ENCODE results near the gene FAM83E.
"Not testable (repeated sequence)": the region's sequence is repeated elsewhere in the genome, so short reads cannot be mapped to it uniquely, and the experiment has no call there.

The FAM83E gene

DNA sequence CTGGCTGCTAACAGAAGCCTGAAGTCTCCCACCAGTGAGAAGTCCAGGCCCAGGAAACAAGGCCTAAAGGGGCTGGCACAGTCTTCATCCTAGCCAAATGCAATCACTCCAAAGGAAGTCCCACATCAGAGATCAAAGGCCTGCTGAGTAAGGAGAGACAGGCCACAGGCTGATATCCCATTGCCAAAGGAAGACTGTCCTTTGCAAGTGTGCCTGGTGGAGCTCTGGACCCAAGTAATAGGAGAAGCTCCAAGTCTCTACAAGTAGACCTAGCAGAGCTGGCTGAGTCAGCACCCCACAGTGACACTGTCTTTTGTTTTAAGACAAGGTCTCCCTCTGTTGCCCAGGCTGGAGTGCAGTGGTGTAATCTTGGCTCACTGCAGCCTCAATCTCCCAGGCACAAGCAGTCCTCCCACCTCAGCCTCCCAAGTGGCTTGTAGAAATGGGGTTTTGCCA is 17.8 kb upstream of the FAM83E start:
- Mint-ChIP-seq H3K9me3 (no peaks in the 10 kb centered on the region), H3K4me3 (peak overlapping the region; percentile 16 to 53 (median 37)), H3K27ac (peak overlapping the region in 2 of 3 experiments; percentile 28 to 72), H3K27me3 (ENCODE audit: low read depth) (no peaks in the 10 kb centered on the region), H3K4me1 (peaks cover 33% of the 10 kb centered on the region), H3K36me3 (ENCODE audit: low read depth) (no peaks in the 10 kb centered on the region)
- TF ChIP-seq, protein P1, sequence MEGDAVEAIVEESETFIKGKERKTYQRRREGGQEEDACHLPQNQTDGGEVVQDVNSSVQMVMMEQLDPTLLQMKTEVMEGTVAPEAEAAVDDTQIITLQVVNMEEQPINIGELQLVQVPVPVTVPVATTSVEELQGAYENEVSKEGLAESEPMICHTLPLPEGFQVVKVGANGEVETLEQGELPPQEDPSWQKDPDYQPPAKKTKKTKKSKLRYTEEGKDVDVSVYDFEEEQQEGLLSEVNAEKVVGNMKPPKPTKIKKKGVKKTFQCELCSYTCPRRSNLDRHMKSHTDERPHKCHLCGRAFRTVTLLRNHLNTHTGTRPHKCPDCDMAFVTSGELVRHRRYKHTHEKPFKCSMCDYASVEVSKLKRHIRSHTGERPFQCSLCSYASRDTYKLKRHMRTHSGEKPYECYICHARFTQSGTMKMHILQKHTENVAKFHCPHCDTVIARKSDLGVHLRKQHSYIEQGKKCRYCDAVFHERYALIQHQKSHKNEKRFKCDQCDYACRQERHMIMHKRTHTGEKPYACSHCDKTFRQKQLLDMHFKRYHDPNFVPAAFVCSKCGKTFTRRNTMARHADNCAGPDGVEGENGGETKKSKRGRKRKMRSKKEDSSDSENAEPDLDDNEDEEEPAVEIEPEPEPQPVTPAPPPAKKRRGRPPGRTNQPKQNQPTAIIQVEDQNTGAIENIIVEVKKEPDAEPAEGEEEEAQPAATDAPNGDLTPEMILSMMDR (IDR thresholded peaks at IDR 0.05; ENCODE audit: unreplicated experiment in 3 of 3): no peak

DNA sequence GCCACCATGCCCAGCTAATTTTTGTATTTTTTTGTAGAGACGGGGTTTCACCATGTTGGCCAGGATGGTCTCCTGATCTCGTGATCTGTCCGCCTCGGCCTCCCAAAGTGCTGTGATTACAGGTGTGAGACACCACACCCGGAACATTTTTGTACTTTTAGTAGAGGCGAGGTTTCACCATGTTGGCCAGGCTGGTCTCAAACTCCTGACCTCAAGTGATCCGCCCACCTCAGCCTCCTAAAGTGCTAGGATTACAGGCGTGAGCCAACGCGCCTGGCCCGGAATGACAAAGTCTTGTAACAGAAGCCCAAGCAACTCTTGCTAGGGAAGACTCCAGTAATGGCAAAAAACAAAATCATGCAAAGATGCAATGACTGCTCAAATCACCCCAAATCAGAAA is 17.4 kb upstream of the FAM83E start:
- Mint-ChIP-seq H3K27ac (peak overlapping the region in 2 of 3 experiments; percentile 28 to 72), H3K4me3 (peak overlapping the region in 2 of 3 experiments; percentile 37 to 53), H3K4me1 (peaks cover 33% of the 10 kb centered on the region)
- H3K9me3 Mint-ChIP-seq; H3K36me3 Mint-ChIP-seq (ENCODE audit: low read depth); H3K27me3 Mint-ChIP-seq (ENCODE audit: low read depth): not testable (repeated sequence)

DNA sequence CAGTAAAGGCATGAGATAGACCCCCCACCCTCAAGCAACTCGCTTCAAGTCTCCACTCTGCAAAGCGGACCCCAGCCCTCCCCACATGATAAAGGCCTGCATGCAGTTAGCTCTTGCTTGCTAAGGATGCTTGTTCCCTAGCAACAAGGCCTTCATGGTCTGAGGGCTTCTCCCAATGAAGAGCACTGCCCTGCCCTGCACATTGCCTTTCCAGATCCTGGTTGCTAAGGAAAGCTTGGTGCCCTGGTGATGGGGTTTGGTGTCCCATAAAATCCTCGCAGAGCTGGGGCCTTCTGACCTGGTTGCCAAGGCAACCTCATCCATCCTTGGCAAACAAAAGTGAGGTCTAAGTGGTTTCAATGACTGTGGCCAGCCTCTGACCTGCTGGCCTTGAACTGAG is 16.3 kb upstream of the FAM83E start:
- Mint-ChIP-seq H3K27ac (peak overlapping the region in 1 of 3 experiments; percentile 87), H3K4me1 (peaks cover 33% of the 10 kb centered on the region), H3K4me3 (no peak overlapping the region), H3K27me3 (ENCODE audit: low read depth) (no peaks in the 10 kb centered on the region), H3K36me3 (ENCODE audit: low read depth) (no peaks in the 10 kb centered on the region), H3K9me3 (no peaks in the 10 kb centered on the region)
- TF ChIP-seq, protein P1 (IDR thresholded peaks at IDR 0.05; ENCODE audit: unreplicated experiment in 3 of 3): no peak

DNA sequence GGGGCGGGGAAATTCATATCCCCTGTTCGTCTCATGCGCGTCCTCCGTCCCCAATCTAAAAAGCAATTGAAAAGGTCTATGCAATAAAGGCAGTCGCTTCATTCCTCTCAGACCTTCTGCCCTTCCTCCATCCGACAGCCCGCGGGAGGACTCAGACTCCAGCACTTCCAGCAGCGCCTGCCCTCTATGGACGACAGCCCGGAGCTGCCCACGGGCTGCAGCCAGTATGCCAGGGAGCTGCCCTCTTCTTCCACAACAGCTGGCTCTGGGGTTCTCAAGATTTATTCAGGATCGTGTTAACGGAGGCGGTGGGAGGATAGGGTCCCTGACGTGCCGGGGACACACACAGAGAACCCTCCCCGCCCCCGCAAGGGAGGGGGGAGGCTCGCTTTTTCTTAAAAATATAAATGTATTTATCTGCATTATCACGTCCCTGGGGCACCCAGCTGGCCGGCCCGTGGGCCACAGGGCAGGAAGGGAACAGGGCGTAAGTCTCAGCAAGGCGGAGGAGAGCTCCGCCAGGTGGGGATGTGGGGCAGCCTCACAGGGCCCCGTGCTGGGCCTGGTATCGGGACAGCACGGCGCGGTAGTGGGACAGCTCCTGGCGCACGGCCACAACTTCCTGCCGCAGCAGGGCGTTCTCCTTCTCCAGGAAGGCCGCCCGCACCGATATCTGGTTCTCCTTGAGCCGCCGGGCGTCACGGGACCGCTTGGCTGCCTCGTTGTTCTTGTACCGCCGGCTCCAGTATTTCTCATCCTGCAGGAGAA is 15.6 kb upstream of the FAM83E start:
- peak overlapping the region; percentile 53 to 87 (median 71) for H3K27ac Mint-ChIP-seq
- peak overlapping the region; percentile 56 to 71 (median 57) for H3K4me3 Mint-ChIP-seq
- no peaks in the 10 kb centered on the region for H3K27me3 Mint-ChIP-seq (ENCODE audit: low read depth)
- TF ChIP-seq, protein P1 (IDR thresholded peaks at IDR 0.05; ENCODE audit: unreplicated experiment in 3 of 3): peak in 1 of 3 experiments; percentile 33
- peaks cover 30% of the 10 kb centered on the region for H3K4me1 Mint-ChIP-seq
- no peaks in the 10 kb centered on the region for H3K9me3 Mint-ChIP-seq
- no peaks in the 10 kb centered on the region for H3K36me3 Mint-ChIP-seq (ENCODE audit: low read depth)

DNA sequence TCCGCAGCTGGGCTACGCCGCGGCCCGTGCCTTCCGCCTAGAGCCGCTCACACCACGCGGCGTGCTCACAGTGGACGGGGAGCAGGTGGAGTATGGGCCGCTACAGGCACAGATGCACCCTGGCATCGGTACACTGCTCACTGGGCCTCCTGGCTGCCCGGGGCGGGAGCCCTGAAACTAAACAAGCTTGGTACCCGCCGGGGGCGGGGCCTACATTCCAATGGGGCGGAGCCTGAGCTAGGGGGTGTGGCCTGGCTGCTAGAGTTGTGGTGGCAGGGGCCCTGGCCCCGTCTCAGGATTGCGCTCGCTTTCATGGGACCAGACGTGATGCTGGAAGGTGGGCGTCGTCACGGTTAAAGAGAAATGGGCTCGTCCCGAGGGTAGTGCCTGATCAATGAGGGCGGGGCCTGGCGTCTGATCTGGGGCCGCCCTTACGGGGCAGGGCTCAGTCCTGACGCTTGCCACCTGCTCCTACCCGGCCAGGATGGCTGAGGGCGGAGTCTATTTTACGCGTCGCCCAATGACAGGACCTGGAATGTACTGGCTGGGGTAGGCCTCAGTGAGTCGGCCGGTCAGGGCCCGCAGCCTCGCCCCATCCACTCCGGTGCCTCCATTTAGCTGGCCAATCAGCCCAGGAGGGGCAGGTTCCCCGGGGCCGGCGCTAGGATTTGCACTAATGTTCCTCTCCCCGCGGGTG is 14.9 kb upstream of the FAM83E start:
- H3K4me3 Mint-ChIP-seq: peak overlapping the region; percentile 56 to 71 (median 57)
- no peaks in the 10 kb centered on the region for H3K9me3 Mint-ChIP-seq
- no peaks in the 10 kb centered on the region for H3K36me3 Mint-ChIP-seq (ENCODE audit: low read depth)
- peak overlapping the region; percentile 53 to 87 (median 71) for H3K27ac Mint-ChIP-seq
- peaks cover 32% of the 10 kb centered on the region for H3K4me1 Mint-ChIP-seq
- TF ChIP-seq, protein P1 (IDR thresholded peaks at IDR 0.05; ENCODE audit: unreplicated experiment in 3 of 3): no peak
- H3K27me3 Mint-ChIP-seq (ENCODE audit: low read depth): no peaks in the 10 kb centered on the region

DNA sequence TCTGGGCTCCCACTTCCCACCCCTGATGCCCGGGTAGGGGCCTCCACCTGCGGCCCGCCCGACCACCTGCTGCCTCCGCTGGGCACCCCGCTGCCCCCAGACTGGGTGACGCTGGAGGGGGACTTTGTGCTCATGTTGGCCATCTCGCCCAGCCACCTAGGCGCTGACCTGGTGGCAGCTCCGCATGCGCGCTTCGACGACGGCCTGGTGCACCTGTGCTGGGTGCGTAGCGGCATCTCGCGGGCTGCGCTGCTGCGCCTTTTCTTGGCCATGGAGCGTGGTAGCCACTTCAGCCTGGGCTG is 14.4 kb upstream of the FAM83E start:
- Mint-ChIP-seq H3K9me3 (no peaks in the 10 kb centered on the region), H3K4me1 (peaks cover 27% of the 10 kb centered on the region), H3K27ac (no peak overlapping the region), H3K36me3 (ENCODE audit: low read depth) (no peaks in the 10 kb centered on the region), H3K4me3 (no peak overlapping the region), H3K27me3 (ENCODE audit: low read depth) (no peaks in the 10 kb centered on the region)
- TF ChIP-seq, protein P1 (IDR thresholded peaks at IDR 0.05; ENCODE audit: unreplicated experiment in 3 of 3): no peak

Data from nephron (organoid).